ENCODE data around the gene OTOG.

Gene OTOG

GRCh38 chr11:17563961-17564686 is 17.1 kb downstream of the OTOG start:
- no peak for DNase-seq

GRCh38 chr11:17564687-17565042 is 17.6 kb downstream of the OTOG start:
- DNase-seq: no peak

- no peak for DNase-seq
Measured at GRCh38 chr11:17568944-17569343, 21.9 kb downstream of the OTOG start.

GRCh38 chr11:17570034-17570433 is 23.0 kb downstream of the OTOG start:
- no peak for DNase-seq

GRCh38 chr11:17571431-17572358 is 24.6 kb downstream of the OTOG start:
- DNase-seq: no peak

GRCh38 chr11:17572359-17572690 is 25.3 kb downstream of the OTOG start:
- no peak for DNase-seq

GRCh38 chr11:17572791-17573460 is 25.9 kb downstream of the OTOG start:
- no peak for DNase-seq

- DNase-seq: no peak
Measured at GRCh38 chr11:17573526-17573925, 26.5 kb downstream of the OTOG start.

GRCh38 chr11:17574141-17575091 is 27.4 kb downstream of the OTOG start:
- DNase-seq: no peak

GRCh38 chr11:17575431-17576425 is 28.7 kb downstream of the OTOG start:
- no peak for DNase-seq

GRCh38 chr11:17578296-17578695 is 31.2 kb downstream of the OTOG start:
- no peak for DNase-seq

GRCh38 chr11:17578958-17579357 is 31.9 kb downstream of the OTOG start:
- DNase-seq: no peak

GRCh38 chr11:17579451-17579850 is 32.4 kb downstream of the OTOG start:
- DNase-seq: no peak

GRCh38 chr11:17580271-17580670 is 33.2 kb downstream of the OTOG start:
- no peak for DNase-seq

- no peak for DNase-seq
Measured at GRCh38 chr11:17581036-17581731, 34.1 kb downstream of the OTOG start.

GRCh38 chr11:17581732-17582053 is 34.6 kb downstream of the OTOG start:
- DNase-seq: no peak

GRCh38 chr11:17585911-17586695 is 39.0 kb downstream of the OTOG start:
- no peak for DNase-seq

GRCh38 chr11:17588166-17588565 is 41.1 kb downstream of the OTOG start:
- DNase-seq: no peak

GRCh38 chr11:17588721-17589120 is 41.7 kb downstream of the OTOG start:
- DNase-seq: no peak

- no peak for DNase-seq
Measured at GRCh38 chr11:17590463-17590862, 43.4 kb downstream of the OTOG start.

Measured in activated CD4-positive, alpha-beta T cell treated with anti-CD3 and anti-CD28 coated beads, Interleukin-2, amount 50 U/mL, for 1 hour (primary cell).